ENCODE measurements around the gene THADA. TPM values are rescaled to one million over a fixed set of nuclear protein-coding genes. Genes with fewer than 3 reads are reported as not detected.

THADA gene
- total RNA-seq, 2 experiments from 2014 or later: 31.2 to 32.3 TPM

DNA sequence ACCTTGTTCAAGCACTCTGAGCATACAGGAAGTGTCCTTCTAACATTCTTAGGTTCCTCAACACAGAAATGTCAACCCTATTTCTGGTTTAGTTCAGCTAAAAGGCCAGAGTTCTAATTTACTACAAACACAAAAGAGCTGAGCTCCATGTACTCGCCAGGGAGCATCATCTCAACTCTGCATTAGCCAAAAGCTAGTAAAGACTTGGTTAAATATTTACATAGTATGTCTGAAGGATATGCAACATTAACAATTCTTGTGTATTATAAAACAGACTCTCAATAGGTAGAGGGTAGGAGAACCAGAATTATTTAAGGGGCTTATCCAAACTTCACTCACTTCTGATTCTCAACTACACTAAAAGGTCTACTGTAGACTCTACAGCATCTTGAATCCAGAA, 154.6 kb downstream of the THADA start:
- TF ChIP-seq EZH2phosphoT487 (IDR thresholded peaks at IDR 0.05; ENCODE audit: borderline replicate concordance, low read depth, low read length): no peak
- TF ChIP-seq, protein P1, sequence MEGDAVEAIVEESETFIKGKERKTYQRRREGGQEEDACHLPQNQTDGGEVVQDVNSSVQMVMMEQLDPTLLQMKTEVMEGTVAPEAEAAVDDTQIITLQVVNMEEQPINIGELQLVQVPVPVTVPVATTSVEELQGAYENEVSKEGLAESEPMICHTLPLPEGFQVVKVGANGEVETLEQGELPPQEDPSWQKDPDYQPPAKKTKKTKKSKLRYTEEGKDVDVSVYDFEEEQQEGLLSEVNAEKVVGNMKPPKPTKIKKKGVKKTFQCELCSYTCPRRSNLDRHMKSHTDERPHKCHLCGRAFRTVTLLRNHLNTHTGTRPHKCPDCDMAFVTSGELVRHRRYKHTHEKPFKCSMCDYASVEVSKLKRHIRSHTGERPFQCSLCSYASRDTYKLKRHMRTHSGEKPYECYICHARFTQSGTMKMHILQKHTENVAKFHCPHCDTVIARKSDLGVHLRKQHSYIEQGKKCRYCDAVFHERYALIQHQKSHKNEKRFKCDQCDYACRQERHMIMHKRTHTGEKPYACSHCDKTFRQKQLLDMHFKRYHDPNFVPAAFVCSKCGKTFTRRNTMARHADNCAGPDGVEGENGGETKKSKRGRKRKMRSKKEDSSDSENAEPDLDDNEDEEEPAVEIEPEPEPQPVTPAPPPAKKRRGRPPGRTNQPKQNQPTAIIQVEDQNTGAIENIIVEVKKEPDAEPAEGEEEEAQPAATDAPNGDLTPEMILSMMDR (conservative IDR thresholded peaks at IDR 0.05; ENCODE audit: low read length): no peak
- H3K36me3 ChIP-seq (ENCODE audit: insufficient read depth, low read length): no peaks in the 10 kb centered on the region
- DNase-seq (ENCODE audit: low spot score): no peak
- H4K20me1 ChIP-seq (ENCODE audit: insufficient read depth, low read length): no peaks in the 10 kb centered on the region
- no peaks in the 10 kb centered on the region for H3K9me3 ChIP-seq (ENCODE audit: low read length)
- H3K4me3 ChIP-seq (ENCODE audit: low read depth, low read length, poor library complexity, severe bottlenecking): no peak overlapping the region
- H3K4me2 ChIP-seq (ENCODE audit: low read length): no peak overlapping the region
- no peak overlapping the region for H3K27ac ChIP-seq (ENCODE audit: low read depth, low read length, poor library complexity, severe bottlenecking)
- no peak overlapping the region for H2AFZ ChIP-seq (ENCODE audit: low read length)
- ChIA-PET CTCF (ENCODE audit: unreplicated experiment) (no interaction called here), POLR2A (no interaction called here)
- intact Hi-C loops (cut with micrococcal nuclease; ENCODE audit: unreplicated experiment): no loop called here
- no peaks in the 10 kb centered on the region for H3K4me1 ChIP-seq (ENCODE audit: insufficient read depth, low read length, poor library complexity, severe bottlenecking)
- no peaks in the 10 kb centered on the region for H3K9me2 ChIP-seq (ENCODE audit: insufficient read depth, low read length)
- H3K79me2 ChIP-seq (ENCODE audit: insufficient read depth, low read depth, low read length): no peaks in the 10 kb centered on the region
- no TSS peak for BruUV-seq (replicated peaks)

DNA sequence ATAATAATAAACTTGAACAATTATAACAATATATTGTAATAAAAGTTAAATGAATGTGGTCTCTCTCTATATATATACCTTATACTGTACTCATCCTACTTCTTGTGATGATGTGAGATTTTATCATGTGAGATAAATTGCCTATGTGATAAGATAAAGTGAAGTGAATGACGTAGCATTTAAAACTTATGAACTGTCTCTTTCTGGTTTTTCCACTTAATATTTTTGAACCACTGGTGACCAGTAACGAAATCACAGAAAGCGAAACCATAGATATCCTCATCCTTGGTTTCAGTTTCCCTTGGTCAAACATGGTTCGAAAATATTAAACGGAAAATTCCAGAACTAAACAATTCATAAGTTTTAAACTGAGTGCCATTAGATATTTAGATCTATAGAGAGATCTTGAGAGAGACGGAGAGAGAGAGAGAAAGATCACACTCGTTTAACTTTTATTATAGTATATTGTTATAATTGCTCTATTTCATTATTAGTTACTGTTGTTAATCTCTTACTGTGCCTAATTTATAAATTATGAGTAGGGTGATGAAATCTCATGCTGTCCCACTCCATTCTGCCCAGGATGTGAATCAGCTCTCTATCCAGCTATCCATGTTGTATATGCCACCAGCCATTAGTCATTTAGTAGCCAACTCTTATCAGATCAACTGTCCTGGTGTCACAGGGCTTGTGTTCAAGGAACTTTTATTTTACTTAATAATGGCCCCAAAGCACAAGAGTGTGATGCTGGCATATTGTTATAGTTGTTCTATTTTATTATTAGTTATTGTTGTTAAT, 156.8 kb downstream of the THADA start:
- no peak for DNase-seq (ENCODE audit: low spot score)
- Histone ChIP-seq H3K36me3 (ENCODE audit: insufficient read depth, low read length) (no peaks in the 10 kb centered on the region), H3K4me2 (ENCODE audit: low read length) (no peak overlapping the region), H3K9me3 (ENCODE audit: low read length) (no peaks in the 10 kb centered on the region), H4K20me1 (ENCODE audit: insufficient read depth, low read length) (no peaks in the 10 kb centered on the region), H3K4me3 (ENCODE audit: low read depth, low read length, poor library complexity, severe bottlenecking) (no peak overlapping the region), H2AFZ (ENCODE audit: low read length) (no peak overlapping the region), H3K79me2 (ENCODE audit: insufficient read depth, low read depth, low read length) (no peaks in the 10 kb centered on the region), H3K9me2 (ENCODE audit: insufficient read depth, low read length) (no peaks in the 10 kb centered on the region), H3K4me1 (ENCODE audit: insufficient read depth, low read length, poor library complexity, severe bottlenecking) (no peaks in the 10 kb centered on the region), H3K27ac (ENCODE audit: low read depth, low read length, poor library complexity, severe bottlenecking) (no peak overlapping the region)
- intact Hi-C loops (cut with micrococcal nuclease; ENCODE audit: unreplicated experiment): no loop called here
- TF ChIP-seq, protein P1 (conservative IDR thresholded peaks at IDR 0.05; ENCODE audit: low read length): no peak
- TF ChIP-seq EZH2phosphoT487 (IDR thresholded peaks at IDR 0.05; ENCODE audit: borderline replicate concordance, low read depth, low read length): no peak
- BruUV-seq (replicated peaks): no TSS peak
- ChIA-PET POLR2A (interaction anchor here (0.7 to 0.9 kb wide), 2 partner anchors 10 to 426 kb away, joined by 4 to 5 read pairs; no protein-coding TSS in a partner anchor), CTCF (ENCODE audit: unreplicated experiment) (no interaction called here)

DNA sequence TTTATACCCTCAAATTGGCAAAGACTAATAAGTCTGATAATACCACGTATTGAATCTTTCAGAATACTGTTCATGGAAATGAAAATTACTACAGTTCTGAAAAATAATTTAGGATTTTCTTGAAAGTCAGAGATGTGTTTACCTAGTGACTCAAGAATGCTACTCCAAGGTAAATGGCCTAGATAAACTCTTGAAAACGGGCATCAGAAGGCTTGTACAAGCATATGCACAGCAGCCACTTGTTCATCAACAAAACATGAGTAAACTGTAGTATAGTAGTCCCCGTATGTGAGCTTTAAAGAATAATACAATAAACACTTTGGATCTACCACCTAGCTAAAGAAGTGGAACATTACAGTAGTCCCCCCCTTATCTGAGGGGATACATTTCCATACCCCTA, 157.5 kb downstream of the THADA start:
- H3K4me3 ChIP-seq (ENCODE audit: low read depth, low read length, poor library complexity, severe bottlenecking): no peak overlapping the region
- ChIA-PET CTCF (ENCODE audit: unreplicated experiment) (no interaction called here), POLR2A (interaction anchor here (0.7 to 0.9 kb wide), 2 partner anchors 11 to 425 kb away, joined by 4 to 5 read pairs; no protein-coding TSS in a partner anchor)
- H2AFZ ChIP-seq (ENCODE audit: low read length): no peak overlapping the region
- H3K4me2 ChIP-seq (ENCODE audit: low read length): no peak overlapping the region
- H3K27ac ChIP-seq (ENCODE audit: low read depth, low read length, poor library complexity, severe bottlenecking): no peak overlapping the region
- no TSS peak for BruUV-seq (replicated peaks)
- no peak for TF ChIP-seq EZH2phosphoT487 (IDR thresholded peaks at IDR 0.05; ENCODE audit: borderline replicate concordance, low read depth, low read length)
- TF ChIP-seq, protein P1 (conservative IDR thresholded peaks at IDR 0.05; ENCODE audit: low read length): no peak
- intact Hi-C loops (cut with micrococcal nuclease; ENCODE audit: unreplicated experiment): no loop called here
- no peaks in the 10 kb centered on the region for H3K4me1 ChIP-seq (ENCODE audit: insufficient read depth, low read length, poor library complexity, severe bottlenecking)
- no peaks in the 10 kb centered on the region for H3K9me3 ChIP-seq (ENCODE audit: low read length)
- no peaks in the 10 kb centered on the region for H3K36me3 ChIP-seq (ENCODE audit: insufficient read depth, low read length)
- H4K20me1 ChIP-seq (ENCODE audit: insufficient read depth, low read length): no peaks in the 10 kb centered on the region
- no peaks in the 10 kb centered on the region for H3K79me2 ChIP-seq (ENCODE audit: insufficient read depth, low read depth, low read length)
- H3K9me2 ChIP-seq (ENCODE audit: insufficient read depth, low read length): no peaks in the 10 kb centered on the region
- no peak for DNase-seq (ENCODE audit: low spot score)

Measured in OCI-LY7 (cell line).